Measurements from ENCODE around the gene OR2V2.
"Not testable (repeated sequence)": the region's sequence is repeated elsewhere in the genome, so short reads cannot be mapped to it uniquely, and the experiment has no call there.

The OR2V2 gene

GRCh38 chr5:181114844-181115778 is 32.3 kb upstream of the OR2V2 start:
- no peak for DNase-seq

- DNase-seq = no peak
Observed at GRCh38 chr5:181118369-181118768, 29.0 kb upstream of the OR2V2 start.

DNA sequence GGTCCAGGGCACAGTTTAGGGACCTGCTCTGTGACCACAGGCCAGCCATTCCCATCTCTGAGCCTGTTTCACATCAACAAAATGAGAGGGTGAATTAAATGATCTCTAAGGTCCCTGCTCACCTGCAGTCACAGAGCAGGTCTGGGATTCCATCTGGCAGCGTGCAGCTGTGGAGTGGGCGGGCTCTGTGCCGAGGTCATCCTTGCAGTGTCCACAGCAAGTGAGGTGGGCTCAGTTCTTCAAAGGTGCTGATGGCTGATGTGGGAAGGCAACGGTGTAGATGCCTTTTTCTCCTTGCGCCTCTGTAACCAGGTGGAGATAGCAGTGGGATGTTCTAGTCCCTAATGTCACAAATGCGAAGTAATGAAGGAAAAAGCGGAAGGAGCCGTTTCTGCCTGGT is 28.3 kb upstream of the OR2V2 start:
- DNase-seq = no peak

DNA sequence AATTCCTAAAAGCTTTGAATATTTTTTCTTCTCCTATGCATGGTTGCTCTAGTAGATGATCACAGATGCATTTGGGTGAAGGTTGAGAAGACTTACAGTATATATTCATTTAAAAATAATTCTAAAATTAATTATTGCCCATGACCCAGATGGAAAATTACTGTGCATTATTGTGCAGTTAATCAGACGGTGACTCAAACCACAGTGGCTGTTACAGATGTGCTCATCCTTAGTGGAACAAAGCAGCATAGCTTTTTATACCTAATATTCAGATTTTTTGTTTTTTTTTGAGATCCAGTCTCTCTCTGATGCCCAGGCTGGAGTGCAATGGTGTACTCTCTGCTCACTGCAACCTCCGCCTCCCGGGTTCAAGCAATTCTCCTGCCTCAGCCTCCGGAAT is 27.1 kb upstream of the OR2V2 start:
- DNase-seq = no peak

- DNase-seq = no peak
Observed at GRCh38 chr5:181120761-181121160, 26.6 kb upstream of the OR2V2 start.

DNA sequence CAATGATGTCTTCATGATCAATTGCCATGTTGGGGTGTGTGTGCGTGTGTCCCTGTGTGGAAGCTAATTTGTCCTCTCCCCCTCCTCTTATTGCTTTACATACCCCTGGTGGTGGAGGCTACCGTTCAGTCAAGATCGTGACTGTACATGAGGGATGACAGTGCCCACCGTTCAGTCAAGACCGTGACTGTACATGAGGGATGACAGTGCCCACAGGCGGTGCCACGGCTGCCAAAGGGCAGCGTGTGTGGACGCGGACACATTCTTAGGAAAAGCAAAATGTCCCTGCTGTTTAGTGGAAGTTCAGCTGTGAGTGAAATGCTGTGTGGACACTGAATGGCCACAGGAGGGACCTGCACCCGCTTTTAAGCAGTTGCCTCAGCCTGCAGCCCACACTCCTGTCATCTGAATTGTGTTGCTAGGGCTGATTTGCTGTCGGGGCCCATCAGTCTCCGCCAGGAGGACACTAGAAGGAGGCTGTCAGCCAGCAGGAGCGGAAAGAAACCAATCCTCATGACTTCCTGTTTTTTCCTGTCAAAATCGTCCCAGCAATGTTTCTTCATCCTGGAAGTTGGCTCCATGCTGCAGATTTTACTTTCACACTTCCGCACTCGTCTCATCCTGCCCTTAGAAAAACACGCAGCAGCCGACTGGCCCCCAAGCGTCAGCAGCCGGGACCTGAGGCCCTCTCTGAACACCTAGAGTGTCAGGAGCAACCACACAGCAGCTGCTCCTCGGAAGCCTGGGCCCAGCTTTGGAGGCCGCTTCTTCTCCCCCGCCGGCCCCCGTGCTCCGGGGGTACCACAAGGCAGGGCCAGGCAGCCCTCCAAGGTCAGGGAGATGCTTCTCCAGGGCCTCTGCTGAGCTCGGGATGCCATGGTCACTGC is 25.5 kb upstream of the OR2V2 start:
- no peak for DNase-seq

DNA sequence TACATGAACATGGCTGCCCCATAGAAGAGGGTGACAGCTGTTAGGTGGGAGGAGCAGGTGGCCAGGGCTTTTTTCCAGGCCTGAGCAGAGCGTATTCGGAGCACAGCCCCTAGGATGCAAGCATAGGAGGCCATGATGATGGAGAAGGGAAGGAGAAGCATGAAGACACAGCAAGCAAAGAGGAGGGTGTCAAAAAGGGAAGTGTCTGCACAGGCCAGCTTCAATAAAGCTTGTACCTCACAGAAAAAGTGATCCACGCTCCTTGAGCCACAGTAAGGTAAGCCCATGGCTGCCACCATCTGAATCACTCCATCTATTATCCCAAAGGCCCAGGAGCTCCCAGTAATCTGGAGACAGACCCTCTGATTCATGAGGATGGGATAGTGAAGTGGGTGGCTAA is 22.9 kb upstream of the OR2V2 start:
- no peak for DNase-seq

GRCh38 chr5:181126841-181127240 is 20.5 kb upstream of the OR2V2 start:
- DNase-seq = no peak

GRCh38 chr5:181127456-181127855 is 19.9 kb upstream of the OR2V2 start:
- no peak for DNase-seq

- DNase-seq = no peak
Observed at GRCh38 chr5:181127907-181128626, 19.3 kb upstream of the OR2V2 start.

DNA sequence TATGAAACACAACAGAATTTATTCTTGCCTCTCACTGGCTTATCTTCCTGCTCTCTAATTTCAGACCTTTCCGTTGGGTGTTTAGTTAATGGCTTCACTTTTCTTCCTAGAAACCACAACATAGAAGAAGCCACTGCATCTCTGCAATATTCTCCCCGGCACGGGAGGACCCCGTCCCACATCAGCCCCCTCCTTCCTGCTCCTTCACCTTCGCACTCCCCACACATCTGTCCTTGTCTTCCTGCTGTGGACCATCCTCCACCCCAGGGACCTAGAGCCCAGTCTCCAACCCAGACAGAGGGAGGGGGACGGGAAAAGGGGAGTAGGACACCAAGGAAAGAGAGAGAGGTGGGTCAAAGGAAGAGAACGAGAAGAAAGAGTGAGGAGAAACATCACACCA is 17.8 kb upstream of the OR2V2 start:
- no peak for DNase-seq

GRCh38 chr5:181130081-181130480 is 17.3 kb upstream of the OR2V2 start:
- DNase-seq = not testable (repeated sequence)

- DNase-seq = no peak
Observed at GRCh38 chr5:181130832-181131496, 16.4 kb upstream of the OR2V2 start, which contains the start of gene OR2V1. OR2V1 (minus strand) TSS chr5:181131169; CDS start chr5:181125304, 5,865 bp downstream.

- no peak for DNase-seq
Observed at GRCh38 chr5:181131514-181131913, 15.9 kb upstream of the OR2V2 start.

DNA sequence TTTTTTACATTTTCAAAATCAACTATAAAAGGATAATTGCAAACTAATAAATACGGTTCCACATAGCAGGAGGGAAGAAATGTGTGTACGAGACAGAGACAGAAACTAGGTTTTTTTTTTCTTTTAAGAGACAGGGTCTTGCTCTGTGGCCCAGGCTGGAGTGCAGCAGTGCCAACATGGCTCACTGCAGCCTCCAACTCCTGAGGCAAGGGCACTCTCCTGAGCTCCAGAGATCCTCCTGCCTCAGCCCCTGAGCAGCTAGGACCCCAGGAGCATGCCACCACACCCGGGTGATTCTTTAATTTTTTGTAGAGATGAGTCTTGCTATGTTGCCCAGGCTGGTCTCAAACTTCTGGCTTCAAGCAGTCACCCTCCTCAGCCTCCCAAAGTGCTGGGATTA is 14.3 kb upstream of the OR2V2 start:
- DNase-seq = no peak

DNA sequence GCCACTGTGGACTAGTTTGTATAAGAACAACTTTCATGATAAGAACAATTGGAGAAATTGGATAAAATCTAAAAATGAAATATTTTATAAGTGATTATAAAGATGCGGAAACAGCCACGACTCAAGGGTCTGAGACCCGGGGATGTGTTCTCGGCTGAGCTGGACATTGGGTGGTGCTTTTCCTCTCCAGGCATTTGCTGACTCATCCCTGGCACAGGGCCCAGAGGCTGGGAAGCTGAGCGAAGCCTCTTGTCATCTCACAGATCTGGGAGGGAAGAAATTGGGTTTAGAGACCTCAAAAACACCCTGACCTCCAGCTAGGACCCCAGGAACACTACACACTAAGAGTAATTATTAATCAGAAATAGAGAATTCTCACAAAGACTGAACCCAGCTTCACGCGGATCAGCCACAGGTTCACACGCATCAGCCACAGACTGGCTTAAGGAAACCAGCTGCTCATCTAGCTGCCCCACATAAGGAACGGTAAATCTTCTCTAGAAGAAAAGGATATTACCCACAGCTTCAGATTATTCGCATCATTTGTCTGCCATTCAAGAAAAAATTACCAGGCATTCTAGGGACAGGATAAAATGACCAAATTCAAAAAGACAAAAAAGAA is 13.7 kb upstream of the OR2V2 start:
- DNase-seq = no peak

DNA sequence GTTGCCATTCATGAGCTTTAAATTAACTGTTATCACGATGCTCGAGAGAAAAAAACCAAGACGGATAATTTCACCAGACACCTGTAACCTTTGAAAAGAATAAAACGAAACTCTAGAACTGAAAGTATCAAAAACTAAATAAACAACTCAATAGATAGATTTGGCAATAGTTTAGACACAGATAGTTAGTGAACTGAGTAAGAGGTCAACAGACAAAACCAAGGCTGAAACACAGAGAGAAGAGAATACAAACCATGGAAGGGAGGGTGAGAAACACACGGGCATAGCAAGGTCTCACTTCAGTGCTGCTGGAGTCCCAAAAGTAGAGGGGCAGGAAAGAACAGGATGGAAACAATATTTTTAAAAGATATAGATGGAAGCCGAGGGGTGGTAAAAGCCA is 13.1 kb upstream of the OR2V2 start:
- no peak for DNase-seq

DNA sequence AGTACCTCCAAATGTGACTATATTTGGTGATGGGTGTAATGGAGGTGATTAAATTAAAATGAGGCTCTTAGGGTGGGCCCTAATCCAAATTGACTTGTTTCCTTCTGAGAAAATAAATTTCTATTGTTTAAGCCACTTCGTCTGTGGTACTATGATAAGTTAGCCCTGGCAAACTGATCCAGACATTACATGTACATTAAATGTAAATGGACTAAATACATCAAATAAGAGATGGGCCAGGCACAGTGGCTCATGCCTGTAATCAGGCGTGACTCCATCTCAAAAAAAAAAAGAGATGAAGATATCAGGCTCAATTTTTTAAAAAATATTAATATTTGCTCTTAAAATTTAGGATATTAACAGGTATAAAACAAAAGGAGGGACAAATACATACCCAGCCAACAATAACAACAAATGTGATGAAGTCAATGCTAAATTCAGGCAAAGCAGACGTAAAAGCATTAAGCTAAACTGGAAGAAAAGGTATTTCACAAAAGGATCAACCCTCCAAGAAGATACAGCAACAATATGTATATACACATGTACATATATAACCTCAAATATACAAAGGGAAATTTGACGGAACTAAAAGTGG is 10.9 kb upstream of the OR2V2 start:
- DNase-seq = no peak

DNA sequence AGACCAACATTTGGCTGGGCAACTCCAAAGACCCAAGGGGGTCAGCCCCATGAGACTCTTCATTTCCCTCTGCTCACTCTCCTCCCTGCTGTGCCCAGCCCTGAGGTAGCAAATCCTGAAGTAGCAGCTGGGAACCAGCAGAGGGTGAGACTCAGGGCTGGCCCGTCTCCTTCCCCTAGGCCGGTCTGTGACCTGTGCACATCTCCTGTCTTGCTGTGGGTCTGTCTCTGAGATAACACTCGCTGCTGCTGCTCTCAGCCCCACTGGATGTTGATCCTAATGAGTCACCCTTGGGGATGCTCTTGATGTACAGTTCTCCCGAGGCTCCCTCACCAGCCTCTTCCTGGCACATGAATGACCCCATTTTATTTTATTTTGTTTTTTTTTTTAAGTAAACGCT is 9.1 kb upstream of the OR2V2 start:
- no peak for DNase-seq

GRCh38 chr5:181140766-181141165 is 6.6 kb upstream of the OR2V2 start:
- no peak for DNase-seq

DNA sequence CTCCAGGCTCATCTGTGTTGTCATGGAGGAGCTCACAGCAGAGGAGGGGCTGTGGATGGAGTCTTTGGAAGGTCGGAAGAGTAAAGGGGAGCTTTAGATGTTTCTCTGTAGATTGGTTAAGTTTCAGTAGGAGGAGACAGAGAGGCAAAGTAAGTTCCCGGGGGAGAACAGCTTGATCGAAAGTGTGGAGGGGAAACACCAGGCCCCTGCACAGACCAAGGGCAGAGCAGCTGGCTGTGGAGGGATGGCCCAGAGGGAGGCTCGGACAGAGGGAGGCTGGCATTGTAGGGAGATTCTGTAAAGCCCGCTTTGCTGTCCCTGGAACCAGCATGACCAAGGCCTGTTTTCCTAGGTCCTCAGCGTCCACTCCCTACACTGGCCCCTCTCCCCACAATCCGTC is 5.3 kb upstream of the OR2V2 start:
- DNase-seq = no peak

DNA sequence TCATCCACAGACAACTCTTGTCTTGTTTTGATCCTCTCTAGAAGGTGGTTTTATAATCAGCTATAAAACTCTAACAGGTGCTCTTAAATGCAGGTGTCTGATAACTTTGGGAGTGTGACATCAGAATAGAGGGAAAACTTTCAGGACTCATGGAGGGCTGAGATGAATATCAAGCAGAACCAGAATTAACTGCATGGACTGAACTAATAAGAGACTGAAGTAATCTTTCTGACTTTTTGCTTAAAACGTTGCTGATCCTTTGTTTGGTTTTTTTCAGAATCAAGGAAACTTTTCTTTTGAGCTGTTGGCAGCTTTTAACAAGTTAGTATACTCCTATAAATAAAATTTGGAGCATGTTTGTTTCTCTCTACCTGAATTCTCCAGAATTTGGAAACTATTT is 2.3 kb upstream of the OR2V2 start:
- DNase-seq = no peak

Measured in T-helper 1 cell (primary cell).